NB4 (cell line): ENCODE results near the gene NIPAL1.

Experiments
- POLR2A ChIP-seq: IDR thresholded peaks from 2 replicates; pipeline ENCODE4 v1.6.1; 2011; ENCODE audit warnings: mild to moderate bottlenecking; ENCODE audit not compliant: insufficient read length; ENCODE audit errors: extremely low read depth
- TF ChIP-seq, protein P1 (sequence below): IDR thresholded peaks from one replicate; pipeline ENCODE4 v1.5.1; 2012; ENCODE audit warnings: low read depth, low read length
- TF ChIP-seq, protein P2 (sequence below): IDR thresholded peaks from 2 replicates; pipeline ENCODE4 v1.6.1; 2011; ENCODE audit warnings: low read depth, low read length

DNA sequence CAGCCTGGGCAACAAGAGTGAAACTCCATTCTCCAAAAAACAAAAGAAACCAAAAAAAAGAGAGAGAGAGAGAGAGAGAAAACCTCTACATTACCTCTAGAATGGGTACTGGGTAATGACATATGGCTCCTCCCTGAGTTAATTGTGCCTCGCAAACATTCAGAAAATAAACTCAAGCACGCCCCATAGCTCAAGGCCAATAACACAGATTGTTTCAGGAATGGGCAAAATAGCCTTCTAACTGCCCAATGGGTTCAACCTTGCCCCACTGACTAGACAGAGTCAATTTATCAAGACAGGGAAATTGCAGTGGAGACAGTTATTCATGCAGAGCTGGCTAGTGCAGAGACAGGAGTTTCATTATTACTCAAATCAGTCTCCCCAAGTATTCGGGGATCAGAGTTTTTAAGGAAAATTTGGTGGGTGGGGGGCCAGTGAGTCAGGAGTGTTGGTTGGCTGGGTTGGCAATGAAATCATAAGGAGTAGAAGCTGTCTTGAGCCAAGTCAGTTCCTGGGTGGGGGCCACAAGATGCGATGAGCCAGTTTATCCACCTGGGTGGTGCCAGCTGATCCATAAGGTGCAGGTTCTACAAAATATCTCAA is 25.1 kb downstream of the NIPAL1 start:
- TF ChIP-seq, protein P1, sequence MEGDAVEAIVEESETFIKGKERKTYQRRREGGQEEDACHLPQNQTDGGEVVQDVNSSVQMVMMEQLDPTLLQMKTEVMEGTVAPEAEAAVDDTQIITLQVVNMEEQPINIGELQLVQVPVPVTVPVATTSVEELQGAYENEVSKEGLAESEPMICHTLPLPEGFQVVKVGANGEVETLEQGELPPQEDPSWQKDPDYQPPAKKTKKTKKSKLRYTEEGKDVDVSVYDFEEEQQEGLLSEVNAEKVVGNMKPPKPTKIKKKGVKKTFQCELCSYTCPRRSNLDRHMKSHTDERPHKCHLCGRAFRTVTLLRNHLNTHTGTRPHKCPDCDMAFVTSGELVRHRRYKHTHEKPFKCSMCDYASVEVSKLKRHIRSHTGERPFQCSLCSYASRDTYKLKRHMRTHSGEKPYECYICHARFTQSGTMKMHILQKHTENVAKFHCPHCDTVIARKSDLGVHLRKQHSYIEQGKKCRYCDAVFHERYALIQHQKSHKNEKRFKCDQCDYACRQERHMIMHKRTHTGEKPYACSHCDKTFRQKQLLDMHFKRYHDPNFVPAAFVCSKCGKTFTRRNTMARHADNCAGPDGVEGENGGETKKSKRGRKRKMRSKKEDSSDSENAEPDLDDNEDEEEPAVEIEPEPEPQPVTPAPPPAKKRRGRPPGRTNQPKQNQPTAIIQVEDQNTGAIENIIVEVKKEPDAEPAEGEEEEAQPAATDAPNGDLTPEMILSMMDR: no peak
- TF ChIP-seq POLR2A: no peak
- TF ChIP-seq, protein P2, sequence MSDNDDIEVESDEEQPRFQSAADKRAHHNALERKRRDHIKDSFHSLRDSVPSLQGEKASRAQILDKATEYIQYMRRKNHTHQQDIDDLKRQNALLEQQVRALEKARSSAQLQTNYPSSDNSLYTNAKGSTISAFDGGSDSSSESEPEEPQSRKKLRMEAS: no peak
